Kidney capillary endothelial cell (primary cell): ENCODE measurements around the gene GNPTG.

Source experiments
- DNase-seq: peaks from one replicate; pipeline ENCODE4 v3.0.0-alpha.2; 2018; ENCODE audit warnings: low spot score

The GNPTG gene

GRCh38 chr16:1347286-1347855 is 4.4 kb upstream of the GNPTG start:
- no peak for DNase-seq

GRCh38 chr16:1347962-1348361 is 3.8 kb upstream of the GNPTG start:
- DNase-seq, result no peak

DNA sequence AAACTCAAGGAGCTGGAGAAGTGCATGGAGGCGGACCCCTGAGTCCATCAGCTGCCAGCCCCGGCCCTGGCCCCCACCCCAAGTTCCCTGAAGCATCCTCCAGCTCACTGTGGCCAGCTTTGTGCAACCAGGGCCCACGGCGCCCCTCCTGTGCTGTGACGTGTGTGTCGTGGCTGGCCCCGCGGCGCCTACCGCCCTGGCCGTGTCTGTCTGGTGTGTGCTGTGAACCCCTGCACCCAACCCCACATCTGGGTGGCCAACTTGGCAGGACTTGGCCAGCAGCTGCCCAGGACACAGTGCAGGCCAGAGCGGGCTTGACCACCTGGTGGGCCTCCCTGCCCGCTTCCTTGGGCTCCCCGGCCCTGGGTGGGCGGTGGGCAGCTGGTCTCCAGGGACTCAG is 3.3 kb upstream of the GNPTG start:
- DNase-seq, result no peak

GRCh38 chr16:1348926-1349325 is 2.8 kb upstream of the GNPTG start:
- no peak for DNase-seq

GRCh38 chr16:1349351-1349750 is 2.4 kb upstream of the GNPTG start:
- DNase-seq, result no peak

DNA sequence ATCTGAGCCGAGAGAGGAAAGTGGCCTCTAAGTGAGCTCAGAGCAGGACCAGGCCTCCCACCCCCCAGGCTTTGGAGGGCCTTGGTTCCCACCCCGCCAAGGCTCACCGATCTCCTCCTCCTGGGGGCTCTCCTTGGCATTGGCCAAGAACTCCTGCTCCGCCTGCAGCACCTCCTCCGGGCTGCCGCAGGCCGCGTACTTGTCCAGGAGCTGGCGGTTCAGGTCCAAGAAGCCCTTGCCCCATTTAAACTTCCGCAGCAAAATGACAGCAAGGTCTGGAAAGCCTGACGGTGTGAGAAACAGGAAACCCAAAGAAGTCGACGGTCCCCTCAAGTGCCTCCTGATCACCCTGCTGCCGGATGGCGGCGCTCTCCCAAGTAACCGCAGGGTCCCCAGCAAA is 1.8 kb upstream of the GNPTG start:
- no peak for DNase-seq

DNA sequence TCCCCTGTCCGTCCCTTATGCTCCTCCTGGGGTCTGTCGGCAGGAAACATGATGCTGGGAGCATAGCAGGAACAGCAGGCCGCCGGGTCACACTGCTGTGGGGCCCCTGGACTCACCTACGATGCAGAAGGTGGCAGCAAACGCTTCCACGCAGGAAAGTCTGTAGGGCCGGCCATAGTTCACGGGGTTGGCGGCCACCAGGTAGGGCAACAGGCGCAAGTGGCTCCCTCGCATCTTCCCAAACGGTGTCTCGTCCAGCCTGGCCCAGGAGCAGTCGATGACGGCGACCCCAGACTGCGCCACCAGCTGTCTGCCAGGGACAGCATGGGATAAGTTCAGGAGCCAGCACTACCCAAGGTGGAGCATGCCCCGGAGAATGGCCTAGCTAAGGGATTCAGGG is 1.0 kb upstream of the GNPTG start:
- no peak for DNase-seq

DNA sequence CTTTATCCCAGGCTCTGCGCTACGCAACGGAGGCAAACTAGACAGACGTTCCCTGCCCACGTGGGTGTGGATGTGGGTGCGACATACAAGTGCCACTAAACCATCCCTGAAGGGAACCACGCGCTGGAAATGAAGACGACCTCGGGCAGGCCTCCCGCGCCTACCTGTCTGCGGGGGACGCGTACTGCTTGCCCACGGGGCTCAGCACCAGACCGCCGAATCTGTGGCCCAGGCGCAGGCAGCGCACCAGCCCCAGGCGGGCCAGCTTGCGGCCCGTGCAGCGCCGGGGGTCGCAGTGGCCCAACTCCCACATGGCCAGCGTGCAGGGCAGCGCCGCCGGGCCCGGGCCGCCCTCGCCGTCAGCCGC is 533 bp upstream of the GNPTG start:
- no peak for DNase-seq

GRCh38 chr16:1354815-1355540 is 3.2 kb downstream of the GNPTG start:
- no peak for DNase-seq

- no peak for DNase-seq
Measured at GRCh38 chr16:1355591-1355990, 3.9 kb downstream of the GNPTG start.

DNA sequence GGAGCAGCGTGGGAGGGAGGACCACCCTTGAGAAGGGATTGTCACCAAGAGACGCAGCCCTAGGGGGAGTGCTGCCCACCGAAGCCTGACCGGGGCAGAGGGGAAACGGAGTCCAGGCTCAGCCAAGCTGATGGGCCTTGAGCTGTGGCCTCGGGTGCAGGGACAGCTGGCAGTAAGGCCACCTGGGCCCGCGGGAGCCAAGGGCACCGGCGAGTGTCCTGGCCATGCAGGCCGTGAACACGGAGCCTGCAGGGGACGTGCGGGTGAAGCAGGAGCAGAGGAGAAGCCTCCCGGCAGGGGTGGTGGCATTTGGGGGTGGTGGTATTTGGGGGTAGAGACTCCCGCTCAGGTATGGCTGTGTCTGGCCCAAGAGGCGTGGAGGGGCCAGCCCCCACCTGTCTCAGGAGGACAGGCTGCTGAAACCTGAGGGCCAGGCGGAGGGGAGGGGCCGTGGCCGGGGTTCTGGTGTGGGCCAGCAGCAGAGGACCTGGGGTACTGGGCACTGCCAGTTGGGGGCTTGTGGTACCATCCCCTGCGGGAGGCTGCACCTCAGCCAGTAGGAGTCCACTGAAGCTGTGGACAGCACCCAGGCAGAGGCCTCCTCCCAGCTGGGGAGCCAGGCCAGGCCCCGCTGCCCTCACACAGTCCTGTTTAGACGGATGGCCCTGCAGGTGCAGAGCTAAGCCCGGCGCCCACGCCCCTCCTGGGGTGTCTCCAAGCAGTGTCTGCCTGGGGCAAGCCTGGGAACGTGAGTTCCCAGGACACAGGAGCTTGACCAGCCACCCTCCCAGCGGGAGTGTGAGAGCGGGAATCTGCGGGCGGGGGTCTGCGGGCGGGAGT is 4.5 kb downstream of the GNPTG start:
- DNase-seq, result no peak

GRCh38 chr16:1357906-1358566 is 6.3 kb downstream of the GNPTG start:
- DNase-seq, result no peak

DNA sequence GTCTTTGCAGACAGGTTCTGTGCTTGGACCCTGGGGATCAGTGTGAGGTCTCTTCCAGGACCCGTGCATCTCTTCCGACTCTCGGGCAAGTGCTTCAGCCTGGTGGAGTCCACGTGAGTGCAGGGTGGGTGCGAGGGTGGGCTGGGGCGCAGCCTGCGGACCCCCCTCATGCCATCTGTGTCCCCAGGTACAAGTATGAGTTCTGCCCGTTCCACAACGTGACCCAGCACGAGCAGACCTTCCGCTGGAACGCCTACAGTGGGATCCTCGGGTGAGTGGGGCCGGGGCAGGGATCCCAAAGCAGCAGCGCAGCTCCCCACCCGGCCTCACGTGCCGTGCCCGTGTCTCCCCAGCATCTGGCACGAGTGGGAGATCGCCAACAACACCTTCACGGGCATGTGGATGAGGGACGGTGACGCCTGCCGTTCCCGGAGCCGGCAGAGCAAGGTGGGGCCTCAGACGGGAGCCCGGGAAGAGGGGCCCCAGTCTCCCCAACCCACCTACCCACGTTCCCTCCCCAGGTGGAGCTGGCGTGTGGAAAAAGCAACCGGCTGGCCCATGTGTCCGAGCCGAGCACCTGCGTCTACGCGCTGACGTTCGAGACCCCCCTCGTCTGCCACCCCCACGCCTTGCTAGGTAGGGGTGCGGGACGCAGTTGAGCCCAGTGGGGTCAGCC is 10.1 kb downstream of the GNPTG start:
- no peak for DNase-seq

GRCh38 chr16:1362807-1363206 is 11.1 kb downstream of the GNPTG start:
- no peak for DNase-seq

DNA sequence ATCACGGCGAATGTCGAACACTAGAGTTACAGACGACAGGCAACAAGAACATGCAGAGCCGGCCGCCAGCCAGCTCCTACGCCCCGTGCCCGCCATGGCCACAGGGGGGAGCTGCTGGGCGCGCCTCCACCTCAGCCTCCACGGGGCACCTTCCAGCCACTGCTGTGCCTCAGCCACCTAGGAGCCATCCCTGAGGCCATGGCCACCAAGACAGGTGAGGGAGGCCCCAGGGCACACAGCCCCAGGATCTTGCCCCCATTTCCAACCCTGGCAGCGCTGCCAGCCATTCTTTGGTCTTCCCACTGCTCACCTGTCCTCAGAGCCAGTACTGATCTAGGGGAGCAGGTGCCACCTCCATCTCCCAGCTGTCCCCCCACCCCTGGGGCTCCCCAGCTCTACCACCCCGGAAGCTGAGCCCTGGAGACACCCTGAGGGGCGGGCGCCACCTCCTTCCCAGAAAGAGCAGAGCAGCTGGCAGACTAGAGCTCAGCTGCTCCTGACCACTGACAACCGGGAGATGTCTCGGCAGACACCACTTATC is 11.8 kb downstream of the GNPTG start:
- DNase-seq, result peak; percentile 45

DNA sequence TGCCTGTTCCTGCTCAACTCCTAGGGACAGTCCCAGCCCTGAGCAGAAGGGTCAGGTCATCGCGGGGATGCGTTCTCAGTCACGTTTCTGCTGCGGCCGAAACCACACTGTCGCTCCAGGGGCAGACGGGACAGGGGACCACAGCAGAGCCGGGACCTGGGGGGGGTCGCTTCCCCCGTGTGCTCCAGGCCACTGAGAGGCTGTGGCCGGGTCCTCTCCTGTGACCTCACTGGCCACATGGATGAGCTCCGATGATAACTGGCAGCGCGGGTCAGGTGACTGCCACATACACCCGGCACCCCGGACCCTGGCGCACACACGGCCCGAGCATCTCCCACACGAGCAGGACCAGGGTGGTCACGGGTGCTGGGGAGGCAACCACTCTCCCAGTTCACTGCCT is 12.8 kb downstream of the GNPTG start:
- DNase-seq, result no peak

DNA sequence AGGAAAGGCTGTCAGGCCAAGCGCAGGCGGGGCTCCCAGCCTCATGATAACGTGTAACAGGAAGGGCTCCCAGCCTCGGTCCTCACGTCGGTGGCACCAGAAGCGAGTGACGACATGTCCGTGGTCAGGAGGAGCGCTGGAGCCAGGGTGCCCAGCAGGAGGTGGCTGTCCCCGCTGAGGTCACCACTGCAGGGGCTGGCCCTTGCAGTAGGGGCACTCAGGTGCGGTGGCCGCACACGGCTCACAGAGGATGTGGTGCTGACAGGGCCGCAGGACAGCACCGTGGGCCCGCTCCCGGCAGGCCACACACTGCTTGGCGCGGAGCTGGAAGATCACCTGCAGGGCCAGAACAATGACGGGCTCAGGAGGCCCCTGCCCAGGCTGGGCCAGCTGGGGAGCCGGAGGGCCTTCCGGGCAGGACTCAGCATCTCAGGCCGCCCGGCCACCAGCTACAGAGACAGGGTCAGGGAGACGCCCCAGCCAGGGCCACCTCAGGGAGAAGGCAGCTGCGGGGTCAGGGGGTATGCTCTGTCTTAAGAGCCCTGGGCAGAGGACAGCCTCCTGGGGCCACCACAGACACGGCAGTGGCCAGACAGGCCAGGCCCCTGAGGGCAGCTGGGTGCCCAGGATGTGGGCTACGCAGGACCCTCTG is 14.5 kb downstream of the GNPTG start:
- no peak for DNase-seq

DNA sequence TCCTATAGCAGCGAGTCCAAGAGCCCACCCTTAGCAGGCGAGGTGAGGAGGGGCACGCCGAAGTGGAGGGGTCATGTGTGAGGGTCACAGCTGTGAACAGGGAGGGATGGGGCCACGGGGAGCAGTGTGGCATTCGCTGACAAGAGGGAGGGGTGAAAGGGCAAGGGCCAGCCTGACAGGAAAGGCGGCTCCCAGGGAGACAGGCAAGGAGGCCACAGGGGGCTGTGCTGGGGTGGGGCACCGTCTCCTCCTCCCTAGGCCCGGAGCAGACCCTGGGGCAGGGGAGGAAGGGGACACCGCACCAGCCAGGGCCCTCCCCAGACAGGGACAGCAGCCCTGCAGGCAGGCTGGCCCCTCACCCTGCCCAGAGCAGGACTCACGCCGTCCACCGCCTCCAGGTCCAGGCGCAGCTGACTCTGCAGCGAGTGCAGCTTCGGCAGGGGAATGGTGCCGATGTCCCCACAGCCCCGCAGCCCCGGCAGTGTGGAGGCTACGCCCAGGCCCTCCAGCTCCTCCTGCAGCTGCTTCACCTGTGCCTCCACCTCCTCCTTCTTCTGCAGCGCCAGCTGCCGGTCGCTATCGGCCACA is 15.1 kb downstream of the GNPTG start:
- DNase-seq, result no peak

GRCh38 chr16:1367486-1368174 is 15.9 kb downstream of the GNPTG start:
- no peak for DNase-seq
